ENCODE data around the gene ALKBH3. TPM values are rescaled to one million over a fixed set of nuclear protein-coding genes. Genes with fewer than 3 reads are reported as not detected.
A peak's percentile ranks its signal among the peaks of the same experiment; 100 is the strongest.

ALKBH3 gene
- total RNA-seq, 6 donors from 2014 or later = 23.9 to 60.8 (median 27.6) TPM

DNA sequence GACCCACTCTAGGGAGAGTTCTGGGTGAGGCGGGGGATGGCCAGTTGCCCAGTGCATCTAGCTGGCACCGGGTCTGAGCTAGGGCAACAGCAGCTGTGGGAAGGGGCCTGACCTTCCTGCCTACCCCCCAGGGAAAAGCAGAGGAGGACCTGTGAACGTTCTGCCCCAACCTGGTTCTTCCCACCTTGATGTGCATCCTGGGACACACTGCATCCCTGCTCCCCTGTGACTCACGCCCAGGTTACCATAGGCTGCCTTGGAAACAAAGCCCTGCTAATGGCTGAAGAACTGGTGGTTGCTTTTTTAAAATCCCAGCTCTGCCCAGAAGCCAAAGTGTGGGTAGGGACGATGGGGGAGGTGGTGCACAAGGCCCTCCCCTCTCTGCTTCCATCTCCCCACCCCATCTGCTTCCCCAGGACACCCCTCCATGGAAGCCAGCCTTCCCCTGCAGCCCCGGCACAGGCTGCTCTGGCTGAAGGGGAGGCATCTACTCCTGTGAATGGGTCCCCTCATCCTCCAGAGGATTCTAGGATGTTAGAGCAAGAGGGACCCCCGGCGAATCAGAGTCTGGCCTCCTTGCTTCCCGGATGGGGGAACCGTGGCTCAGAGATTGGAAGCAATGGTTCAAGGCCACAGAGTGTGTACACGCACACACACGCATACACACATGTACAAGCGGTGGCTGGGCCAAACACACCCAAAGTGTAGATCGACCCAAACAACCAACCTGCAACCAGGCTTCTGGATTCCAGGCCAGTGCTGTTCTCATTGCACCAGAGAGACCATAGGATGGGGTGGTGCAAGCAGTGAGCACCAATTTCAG lies 54.2 kb downstream of the ALKBH3 start:
- Histone ChIP-seq H3K9me3 (no peaks in the 10 kb centered on the region), H3K4me3 (no peak overlapping the region), H3K27me3 (no peaks in the 10 kb centered on the region), H3K4me1 (peaks cover 0 to 9% (median 0%) of the 10 kb centered on the region in 4 donors), H3K27ac (no peak overlapping the region), H3K36me3 (no peaks in the 10 kb centered on the region)
- no peak for DNase-seq
- ATAC-seq (ENCODE audit: low FRiP score in 2 of 2) = no peak
- TF ChIP-seq POLR2A (IDR thresholded peaks at IDR 0.05) (no peak), EP300 (IDR thresholded peaks at IDR 0.05) (no peak), POLR2AphosphoS5 (IDR thresholded peaks at IDR 0.05) (no peak)
- TF ChIP-seq, protein P1, sequence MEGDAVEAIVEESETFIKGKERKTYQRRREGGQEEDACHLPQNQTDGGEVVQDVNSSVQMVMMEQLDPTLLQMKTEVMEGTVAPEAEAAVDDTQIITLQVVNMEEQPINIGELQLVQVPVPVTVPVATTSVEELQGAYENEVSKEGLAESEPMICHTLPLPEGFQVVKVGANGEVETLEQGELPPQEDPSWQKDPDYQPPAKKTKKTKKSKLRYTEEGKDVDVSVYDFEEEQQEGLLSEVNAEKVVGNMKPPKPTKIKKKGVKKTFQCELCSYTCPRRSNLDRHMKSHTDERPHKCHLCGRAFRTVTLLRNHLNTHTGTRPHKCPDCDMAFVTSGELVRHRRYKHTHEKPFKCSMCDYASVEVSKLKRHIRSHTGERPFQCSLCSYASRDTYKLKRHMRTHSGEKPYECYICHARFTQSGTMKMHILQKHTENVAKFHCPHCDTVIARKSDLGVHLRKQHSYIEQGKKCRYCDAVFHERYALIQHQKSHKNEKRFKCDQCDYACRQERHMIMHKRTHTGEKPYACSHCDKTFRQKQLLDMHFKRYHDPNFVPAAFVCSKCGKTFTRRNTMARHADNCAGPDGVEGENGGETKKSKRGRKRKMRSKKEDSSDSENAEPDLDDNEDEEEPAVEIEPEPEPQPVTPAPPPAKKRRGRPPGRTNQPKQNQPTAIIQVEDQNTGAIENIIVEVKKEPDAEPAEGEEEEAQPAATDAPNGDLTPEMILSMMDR (IDR thresholded peaks at IDR 0.05) = no peak
- 86 to 92% methylated on average over 4 to 14 of the region's 14 CpGs for WGBS, 2 donors

DNA sequence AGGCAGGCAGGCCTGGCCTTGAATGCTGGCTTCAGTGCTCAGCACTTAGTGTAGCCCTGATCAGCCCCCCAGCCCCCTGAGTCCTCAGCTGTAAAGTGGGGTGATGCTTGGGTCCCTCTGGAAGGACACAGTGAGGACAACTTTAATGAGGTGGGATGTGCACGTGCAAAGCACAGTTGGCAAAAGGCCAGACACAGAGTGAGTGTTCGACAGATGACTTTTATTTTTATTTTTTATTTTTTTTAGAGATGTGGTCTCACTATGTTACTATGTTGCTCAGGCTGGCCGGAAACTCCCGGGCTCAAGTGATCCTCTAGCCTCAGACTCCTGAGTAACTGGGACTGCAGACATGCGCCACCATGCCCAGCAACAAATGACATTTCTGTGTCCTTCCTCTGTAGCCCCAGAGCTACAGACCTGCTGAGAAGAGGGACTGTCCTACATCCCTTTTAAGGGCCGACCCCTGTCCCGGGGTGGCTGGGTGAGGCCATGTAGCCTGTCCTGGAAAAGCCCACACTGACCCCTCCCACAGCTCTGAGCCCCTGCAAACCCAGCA lies 54.9 kb downstream of the ALKBH3 start:
- no peak overlapping the region for H3K27ac ChIP-seq
- ATAC-seq (ENCODE audit: low FRiP score in 2 of 2) = no peak
- peaks cover 0 to 9% (median 0%) of the 10 kb centered on the region in 4 donors for H3K4me1 ChIP-seq
- H3K9me3 ChIP-seq = no peaks in the 10 kb centered on the region
- H3K4me3 ChIP-seq = no peak overlapping the region
- H3K27me3 ChIP-seq = no peaks in the 10 kb centered on the region
- TF ChIP-seq EP300 (IDR thresholded peaks at IDR 0.05) (no peak), POLR2AphosphoS5 (IDR thresholded peaks at IDR 0.05) (no peak), POLR2A (IDR thresholded peaks at IDR 0.05) (no peak)
- TF ChIP-seq, protein P1 (IDR thresholded peaks at IDR 0.05) = no peak
- 86 to 88% methylated on average over 7 of the region's 7 CpGs for WGBS, 2 donors
- no peaks in the 10 kb centered on the region for H3K36me3 ChIP-seq
- DNase-seq = no peak

DNA sequence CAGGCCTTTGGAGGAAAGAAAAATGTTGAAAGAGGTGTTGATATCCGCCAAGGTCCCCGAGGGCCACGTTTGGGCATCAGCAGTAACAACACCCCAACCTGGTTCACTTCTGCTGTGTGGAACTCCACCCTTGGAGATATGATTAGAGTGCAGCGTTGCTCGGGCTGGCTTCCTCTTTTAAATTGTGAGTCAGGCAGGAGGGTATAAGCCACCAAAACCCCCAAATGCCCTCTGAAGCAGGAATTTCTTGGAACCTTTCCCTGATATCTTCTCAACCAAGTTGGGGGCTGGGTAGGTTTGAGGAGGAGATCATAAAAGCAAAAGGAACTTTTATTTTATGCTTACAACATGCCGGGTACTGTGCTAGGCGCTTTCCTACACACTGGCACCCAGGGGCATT lies 55.4 kb downstream of the ALKBH3 start:
- no peak overlapping the region for H3K4me3 ChIP-seq
- TF ChIP-seq POLR2AphosphoS5 (IDR thresholded peaks at IDR 0.05) (no peak), EP300 (IDR thresholded peaks at IDR 0.05) (no peak), POLR2A (IDR thresholded peaks at IDR 0.05) (no peak)
- TF ChIP-seq, protein P1 (IDR thresholded peaks at IDR 0.05) = no peak
- H3K4me1 ChIP-seq = peaks cover 0 to 6% (median 0%) of the 10 kb centered on the region in 4 donors
- H3K27ac ChIP-seq = no peak overlapping the region
- no peak for ATAC-seq (ENCODE audit: low FRiP score in 2 of 2)
- 41 to 64% methylated on average over 7 of the region's 7 CpGs for WGBS, 2 donors
- H3K27me3 ChIP-seq = no peaks in the 10 kb centered on the region
- H3K9me3 ChIP-seq = no peaks in the 10 kb centered on the region
- no peak for DNase-seq
- H3K36me3 ChIP-seq = no peaks in the 10 kb centered on the region

DNA sequence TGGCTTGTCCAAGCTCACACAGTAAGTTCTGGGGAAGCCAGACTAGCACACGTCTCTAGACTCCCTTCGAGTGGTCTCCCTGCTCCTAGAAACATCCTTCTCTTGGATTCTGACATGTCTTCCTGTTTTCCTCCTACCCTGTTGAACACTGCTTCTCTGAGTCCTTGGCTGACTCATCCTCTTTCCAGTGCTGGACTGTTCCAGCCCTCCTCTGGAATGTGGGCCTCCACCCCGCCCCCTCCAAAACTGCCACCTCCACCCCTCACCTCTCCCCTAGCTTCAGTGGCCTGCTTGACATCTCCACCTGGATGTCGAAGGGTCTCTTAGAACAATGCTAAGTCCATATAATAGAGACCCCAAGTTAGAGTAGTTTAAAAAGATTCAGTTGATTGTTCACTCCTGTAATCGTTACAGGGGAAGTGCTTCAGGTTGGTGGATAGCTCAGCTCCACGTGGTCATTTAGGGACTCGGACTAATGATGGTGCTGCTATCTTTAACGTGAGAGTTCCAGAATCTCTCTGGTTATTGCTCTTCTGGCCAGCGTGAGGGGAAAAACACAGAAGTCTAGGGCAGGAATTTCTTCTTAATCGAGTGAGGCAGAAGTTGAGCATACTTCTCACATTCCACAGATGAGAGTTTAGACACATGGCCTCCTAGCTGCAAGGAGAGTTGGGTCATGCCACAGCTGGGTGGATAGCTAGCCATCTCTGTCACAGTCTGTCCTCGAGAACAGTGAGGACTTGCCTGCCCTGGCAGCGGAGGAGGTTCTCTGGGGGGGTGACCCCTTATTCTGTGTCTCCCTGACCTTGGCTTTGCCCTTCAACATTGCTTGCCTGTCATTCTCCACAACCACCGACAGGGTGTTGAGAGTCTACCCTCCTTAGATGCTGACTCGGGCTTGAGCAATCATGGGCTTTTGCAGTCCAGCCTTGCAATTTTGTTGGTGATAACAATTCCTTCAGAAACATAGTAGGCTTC lies 57.1 kb downstream of the ALKBH3 start:
- no peaks in the 10 kb centered on the region for H3K9me3 ChIP-seq
- peaks cover 0 to 11% (median 4%) of the 10 kb centered on the region in 4 donors for H3K4me1 ChIP-seq
- peaks cover 0 to 6% (median 2%) of the 10 kb centered on the region in 4 donors for H3K27me3 ChIP-seq
- 59 to 68% methylated on average over 14 of the region's 14 CpGs for WGBS, 2 donors
- H3K27ac ChIP-seq = peak overlapping the region in 3 of 4 donors; percentile 15 to 63 (median 35)
- ATAC-seq (ENCODE audit: low FRiP score in 2 of 2) (peak; percentile 45 to 49), DNase-seq (no peak)
- no peak overlapping the region for H3K4me3 ChIP-seq
- no peaks in the 10 kb centered on the region for H3K36me3 ChIP-seq
- TF ChIP-seq POLR2AphosphoS5 (IDR thresholded peaks at IDR 0.05) = peak; percentile 20 to 35
- TF ChIP-seq POLR2A (IDR thresholded peaks at IDR 0.05) = no peak
- TF ChIP-seq, protein P1 (IDR thresholded peaks at IDR 0.05) = peak in 4 of 6 experiments; percentile 17 to 26 (median 19)
- no peak for TF ChIP-seq EP300 (IDR thresholded peaks at IDR 0.05)

All from upper lobe of left lung (tissue), 6 donors.